ENCODE results near the gene PODN.

Gene PODN

GRCh38 chr1:53023546-53023945 is 38.5 kb upstream of the PODN start:
- no peak for TF ChIP-seq CTCF (IDR thresholded peaks at IDR 0.05; ENCODE audit: insufficient read depth, missing control alignments)
- DNase-seq (ENCODE audit: insufficient read length, low spot score) (no peak), FAIRE-seq (no peak)

GRCh38 chr1:53024117-53024516 is 37.9 kb upstream of the PODN start:
- FAIRE-seq, result no peak
- no peak for TF ChIP-seq CTCF (IDR thresholded peaks at IDR 0.05; ENCODE audit: insufficient read depth, missing control alignments)
- DNase-seq (ENCODE audit: insufficient read length, low spot score), result no peak

- no peak for DNase-seq (ENCODE audit: insufficient read length, low spot score)
- no peak for FAIRE-seq
- no peak for TF ChIP-seq CTCF (IDR thresholded peaks at IDR 0.05; ENCODE audit: insufficient read depth, missing control alignments)
Observed at GRCh38 chr1:53025034-53025768, 36.8 kb upstream of the PODN start.

GRCh38 chr1:53025769-53026112 is 36.3 kb upstream of the PODN start:
- no peak for DNase-seq (ENCODE audit: insufficient read length, low spot score)
- TF ChIP-seq CTCF (IDR thresholded peaks at IDR 0.05; ENCODE audit: insufficient read depth, missing control alignments), result no peak
- no peak for FAIRE-seq

- FAIRE-seq (no peak), DNase-seq (ENCODE audit: insufficient read length, low spot score) (no peak)
- no peak for TF ChIP-seq CTCF (IDR thresholded peaks at IDR 0.05; ENCODE audit: insufficient read depth, missing control alignments)
Observed at GRCh38 chr1:53026254-53026653, 35.8 kb upstream of the PODN start.

GRCh38 chr1:53031732-53032131 is 30.3 kb upstream of the PODN start:
- no peak for FAIRE-seq

More at GRCh38 chr1:53031732-53032131, 30.3 kb upstream of the PODN start:
- no peak for TF ChIP-seq CTCF (IDR thresholded peaks at IDR 0.05; ENCODE audit: insufficient read depth, missing control alignments)
- no peak for DNase-seq (ENCODE audit: insufficient read length, low spot score)
